Osteocyte (in vitro differentiated cells): Measurements from ENCODE around the gene XG. TPM values are rescaled to one million over a fixed set of nuclear protein-coding genes. Genes with fewer than 3 reads are reported as not detected.
"Not testable (repeated sequence)": the region's sequence is repeated elsewhere in the genome, so short reads cannot be mapped to it uniquely, and the experiment has no call there.

Source experiments
- DNase-seq: peaks from one replicate; pipeline ENCODE4 v3.0.0; 2021; ENCODE audit warnings: mixed read lengths; ENCODE audit not compliant: unreplicated experiment; ENCODE audit errors: extremely low spot score
- H3K27ac Mint-ChIP-seq: one replicate; pipeline ENCODE4 v1.8.0; 2021; ENCODE audit warnings: mild to moderate bottlenecking, mixed read lengths; ENCODE audit not compliant: unreplicated experiment
- H3K27me3 Mint-ChIP-seq: one replicate; pipeline ENCODE4 v1.8.0; 2021; ENCODE audit warnings: mixed read lengths; ENCODE audit not compliant: unreplicated experiment
- H3K36me3 Mint-ChIP-seq: one replicate; pipeline ENCODE4 v1.8.0; 2021; ENCODE audit warnings: mixed read lengths; ENCODE audit not compliant: unreplicated experiment
- H3K4me1 Mint-ChIP-seq: one replicate; pipeline ENCODE4 v1.8.0; 2021; ENCODE audit warnings: mixed read lengths; ENCODE audit not compliant: unreplicated experiment
- H3K4me3 Mint-ChIP-seq: one replicate; pipeline ENCODE4 v1.8.0; 2021; ENCODE audit warnings: mild to moderate bottlenecking, moderate library complexity, mixed read lengths; ENCODE audit not compliant: unreplicated experiment
- H3K9me3 Mint-ChIP-seq: one replicate; pipeline ENCODE4 v1.8.0; 2021; ENCODE audit warnings: mixed read lengths; ENCODE audit not compliant: unreplicated experiment
- CTCF ChIP-seq: fragments of 200-600 bp; sonication (generic); IDR thresholded peaks from 2 replicates; pipeline ENCODE4 v1.5.0; 2021; ENCODE audit warnings: antibody characterized with exemption, mild to moderate bottlenecking, moderate library complexity
- total RNA-seq: library from RNA; stranded (reverse); gene quantifications from 2 replicates; pipeline ENCODE4 v1.2.1, GENCODE V29; 2021

The XG gene
- total RNA-seq, 1 donor from 2014 or later, result not detected

- no peaks in the 10 kb centered on the region for H3K27me3 Mint-ChIP-seq
- TF ChIP-seq CTCF, result no peak
- H3K27ac Mint-ChIP-seq, result no peak overlapping the region
- no peak for DNase-seq
- no peaks in the 10 kb centered on the region for H3K9me3 Mint-ChIP-seq
- H3K36me3 Mint-ChIP-seq, result peaks cover 49% of the 10 kb centered on the region
- no peaks in the 10 kb centered on the region for H3K4me1 Mint-ChIP-seq
- H3K4me3 Mint-ChIP-seq, result no peak overlapping the region
Observed at GRCh38 chrX:2733286-2733685, 18.6 kb upstream of the XG start.

- Mint-ChIP-seq H3K27ac (no peak overlapping the region), H3K9me3 (no peaks in the 10 kb centered on the region), H3K27me3 (no peaks in the 10 kb centered on the region), H3K4me1 (no peaks in the 10 kb centered on the region), H3K4me3 (no peak overlapping the region), H3K36me3 (peaks cover 44% of the 10 kb centered on the region)
- TF ChIP-seq CTCF, result no peak
- no peak for DNase-seq
Observed at GRCh38 chrX:2735270-2735669, 16.6 kb upstream of the XG start.

GRCh38 chrX:2740672-2741071 lies 11.2 kb upstream of the XG start:
- Mint-ChIP-seq H3K9me3 (no peaks in the 10 kb centered on the region), H3K27me3 (no peaks in the 10 kb centered on the region), H3K4me1 (peaks cover 7% of the 10 kb centered on the region), H3K4me3 (no peak overlapping the region), H3K27ac (no peak overlapping the region), H3K36me3 (peaks cover 46% of the 10 kb centered on the region)
- no peak for TF ChIP-seq CTCF
- no peak for DNase-seq

- DNase-seq, result no peak
- no peak overlapping the region for H3K4me3 Mint-ChIP-seq
- peaks cover 13% of the 10 kb centered on the region for H3K4me1 Mint-ChIP-seq
- peaks cover 43% of the 10 kb centered on the region for H3K36me3 Mint-ChIP-seq
- no peak overlapping the region for H3K27ac Mint-ChIP-seq
- no peak for TF ChIP-seq CTCF
- H3K27me3 Mint-ChIP-seq, result no peaks in the 10 kb centered on the region
- H3K9me3 Mint-ChIP-seq, result no peaks in the 10 kb centered on the region
Observed at GRCh38 chrX:2741386-2741785, 10.5 kb upstream of the XG start.

- H3K4me3 Mint-ChIP-seq, DNase-seq: not testable (repeated sequence)
- peaks cover 13% of the 10 kb centered on the region for H3K4me1 Mint-ChIP-seq
Observed at GRCh38 chrX:2746250-2746649, 5.6 kb upstream of the XG start.

GRCh38 chrX:2748171-2748814 lies 3.5 kb upstream of the XG start:
- H3K9me3 Mint-ChIP-seq, result no peaks in the 10 kb centered on the region
- no peak for TF ChIP-seq CTCF
- H3K27ac Mint-ChIP-seq, result no peak overlapping the region
- peaks cover 18% of the 10 kb centered on the region for H3K4me1 Mint-ChIP-seq
- no peaks in the 10 kb centered on the region for H3K27me3 Mint-ChIP-seq
- H3K4me3 Mint-ChIP-seq, result no peak overlapping the region
- peaks cover 6% of the 10 kb centered on the region for H3K36me3 Mint-ChIP-seq
- DNase-seq, result no peak

More at GRCh38 chrX:2746250-2746649, 5.6 kb upstream of the XG start:
- H3K27me3 Mint-ChIP-seq, H3K9me3 Mint-ChIP-seq: not testable (repeated sequence)
- peak overlapping the region; percentile 24 for H3K27ac Mint-ChIP-seq
- peaks cover 19% of the 10 kb centered on the region for H3K36me3 Mint-ChIP-seq
